Hypothalamus (tissue), 51 donors: ENCODE results near the gene RAB26.

Experiments
- DNase-seq, 51 donors: peaks; one replicate each; lab custom pipeline; 2025; lab: John Stamatoyannopoulos, UW

Gene RAB26

GRCh38 chr16:2157480-2158261, 9.2 kb downstream of the RAB26 start:
- DNase-seq = peak in 12 of 51 donors; percentile 18 to 45 (median 33)

GRCh38 chr16:2158262-2158638, 9.8 kb downstream of the RAB26 start:
- DNase-seq = no peak

- DNase-seq = peak in 40 of 51 donors; percentile 11 to 85 (median 62)
Observed at GRCh38 chr16:2159175-2159838, 10.9 kb downstream of the RAB26 start.

GRCh38 chr16:2160915-2161551, 12.6 kb downstream of the RAB26 start:
- no peak for DNase-seq

- no peak for DNase-seq
Observed at GRCh38 chr16:2161911-2162310, 13.5 kb downstream of the RAB26 start.

- no peak for DNase-seq
Observed at GRCh38 chr16:2162676-2163118, 14.3 kb downstream of the RAB26 start.

GRCh38 chr16:2163211-2163881, 14.9 kb downstream of the RAB26 start:
- DNase-seq = no peak

GRCh38 chr16:2165861-2166260, 17.4 kb downstream of the RAB26 start:
- no peak for DNase-seq

GRCh38 chr16:2166263-2167067, 18.0 kb downstream of the RAB26 start:
- DNase-seq = no peak

- no peak for DNase-seq
Observed at GRCh38 chr16:2167068-2167638, 18.7 kb downstream of the RAB26 start.

- no peak for DNase-seq
Observed at GRCh38 chr16:2170080-2170479, 21.7 kb downstream of the RAB26 start.

GRCh38 chr16:2170587-2171435, 22.4 kb downstream of the RAB26 start:
- no peak for DNase-seq

GRCh38 chr16:2171601-2172178, 23.3 kb downstream of the RAB26 start:
- DNase-seq = no peak

- DNase-seq = no peak
Observed at GRCh38 chr16:2172688-2173335, 24.4 kb downstream of the RAB26 start.

- DNase-seq = no peak
Observed at GRCh38 chr16:2173366-2173765, 24.9 kb downstream of the RAB26 start.

- DNase-seq = no peak
Observed at GRCh38 chr16:2173916-2174315, 25.5 kb downstream of the RAB26 start.

GRCh38 chr16:2174396-2175131, 26.1 kb downstream of the RAB26 start:
- peak in 3 of 51 donors; percentile 12 to 60 (median 30) for DNase-seq
